Adrenal gland (tissue), 12 donors: ENCODE results near the gene DIP2C. TPM values are rescaled to one million over a fixed set of nuclear protein-coding genes. Genes with fewer than 3 reads are reported as not detected.

Experiments
- DNase-seq, 7 donors: peaks; one replicate each; pipeline ENCODE4 v3.0.0-alpha.2; 2019 to 2020
- H3K27ac ChIP-seq, 5 donors: fragments of 200-600 bp; sonication (generic) in 4 of 5; 1 replicate in 3 of 5; 2 replicates in 2 of 5; pipeline versions ENCODE4 v1.5.1 to v1.8.0; 2016 to 2020; ENCODE audit warnings: mild to moderate bottlenecking in 1 of 5
- H3K27me3 ChIP-seq: fragments of 200-600 bp; 2 replicates; pipeline ENCODE4 v1.8.0; 2021
- H3K36me3 ChIP-seq, 2 donors: fragments of 200-600 bp; replicated peaks in 1 of 2; 1 replicate in 1 of 2; 2 replicates in 1 of 2; pipeline versions ENCODE4 v1.5.1 to v1.8.0; 2018 to 2022
- H3K4me1 ChIP-seq, 2 donors: fragments of 200-600 bp; replicated peaks in 1 of 2; 1 replicate in 1 of 2; 2 replicates in 1 of 2; pipeline versions ENCODE4 v1.5.1 to v1.8.0; 2018 to 2021
- H3K4me3 ChIP-seq, 4 donors: fragments of 200-600 bp; sonication (generic) in 3 of 4; one replicate each; pipeline ENCODE4 v1.5.1; 2016 to 2018
- H3K9me3 ChIP-seq, 3 donors: fragments of 200-600 bp; sonication (generic) in 1 of 3; replicated peaks in 1 of 3; 1 replicate in 2 of 3; 2 replicates in 1 of 3; pipeline versions ENCODE4 v1.5.1 to v1.8.0; 2016 to 2021
- POLR2A ChIP-seq, 2 donors: fragments of 450-650 bp; IDR thresholded peaks; one replicate each; pipeline ENCODE4 v1.6.1; 2017; ENCODE audit warnings: antibody characterized with exemption in 2 of 2, mild to moderate bottlenecking in 2 of 2, moderate library complexity in 1 of 2
- WGBS, 4 donors: extraction: QIAGEN DNeasy Blood & Tissue Kit in 2 of 4; methylation state at CpG; one replicate each; pipeline versions ENCODE4 v1.1.5 to v1.1.7; 2013 to 2017; 5-methylcytosine and 5-hydroxymethylcytosine counted together
- intact Hi-C, 2 donors: fragments of 100-400 bp; cut with DNase I; formaldehyde crosslinking; loops; one replicate each; pipeline versions ENCODE4 v1.14.1 to v1.15.0; 2022 to 2023
- polyA plus RNA-seq, 3 donors: library from polyadenylated mRNA; stranded (reverse); fragments of 200-250 nt in 2 of 3; fragments of 350-450 nt in 1 of 3; fragmentation: Illumina TruSeq in 1 of 3; extraction: RNeasy Lipid Tissue Mini Kit (QIAGEN cat#74804) in 1 of 3; gene quantifications; one replicate each; pipeline ENCODE4 v1.2.3, GENCODE V29; 2013 to 2014
- total RNA-seq, 9 donors: library from RNA; depleted of rRNA in 4 of 9; stranded (reverse); fragments of >200 nt in 4 of 9; fragments of 120-200 nt in 1 of 9; fragmentation: NEBNext Ultra II Directional in 1 of 9; extraction: Animal tissue kit (Norgen Biotek cat#: 25700) in 1 of 9; gene quantifications; one replicate each; pipeline versions ENCODE4 v1.1.0 to v1.2.4, GENCODE V29; 2013 to 2023
- TF ChIP-seq, protein P1 (sequence below), 6 experiments: fragments of 450-650 bp in 4 of 6; fragments of 200-600 bp in 2 of 6; sonication (generic) in 1 of 6; IDR thresholded peaks; 1 replicate in 5 of 6; 2 replicates in 1 of 6; pipeline versions ENCODE4 v1.5.1 to v1.8.0; 2016 to 2021; ENCODE audit warnings: antibody characterized with exemption in 6 of 6, mild to moderate bottlenecking in 2 of 6, moderate library complexity in 1 of 6
- donor health status: healthy with polysubstance abuse.
- donor health status: Bipolar disorder and iron deficiency.
- donor health status: DM: yes; HTN: yes; CAD: no.
- donor health status: DM: no; HTN: no; CAD: no.
- donor health status: DM: no; HTN: no; CAD: no.
- donor health status: DM: yes; HTN: yes; CAD: no.

The DIP2C gene
- total and polyA plus RNA-seq, 12 donors, result 4.8 to 23.9 (median 19.7) TPM

DNA sequence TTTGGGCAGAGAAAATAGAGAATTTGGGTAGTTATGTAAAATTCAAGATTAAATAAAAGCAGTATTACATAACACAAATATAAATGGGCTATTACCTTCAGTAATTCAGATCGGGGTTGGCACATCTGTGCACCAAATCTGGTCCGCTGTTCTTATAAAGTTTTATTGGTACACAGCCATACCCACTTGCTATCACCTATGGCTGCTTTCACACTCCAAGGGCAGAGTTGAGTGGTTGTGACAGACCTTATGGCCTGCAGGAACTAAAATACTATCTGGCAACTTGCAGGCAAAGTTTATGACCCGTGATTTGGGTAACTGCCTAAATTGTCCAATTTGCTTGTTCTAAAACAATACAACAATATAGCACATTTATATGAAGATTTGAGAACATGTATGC, 249.3 kb downstream of the DIP2C start:
- intact Hi-C loops, result no loop called here
- no peak for DNase-seq
- peaks cover 0 to 6% of the 10 kb centered on the region in 2 donors for H3K36me3 ChIP-seq
- H3K27ac ChIP-seq, result no peak overlapping the region
- TF ChIP-seq, protein P1, sequence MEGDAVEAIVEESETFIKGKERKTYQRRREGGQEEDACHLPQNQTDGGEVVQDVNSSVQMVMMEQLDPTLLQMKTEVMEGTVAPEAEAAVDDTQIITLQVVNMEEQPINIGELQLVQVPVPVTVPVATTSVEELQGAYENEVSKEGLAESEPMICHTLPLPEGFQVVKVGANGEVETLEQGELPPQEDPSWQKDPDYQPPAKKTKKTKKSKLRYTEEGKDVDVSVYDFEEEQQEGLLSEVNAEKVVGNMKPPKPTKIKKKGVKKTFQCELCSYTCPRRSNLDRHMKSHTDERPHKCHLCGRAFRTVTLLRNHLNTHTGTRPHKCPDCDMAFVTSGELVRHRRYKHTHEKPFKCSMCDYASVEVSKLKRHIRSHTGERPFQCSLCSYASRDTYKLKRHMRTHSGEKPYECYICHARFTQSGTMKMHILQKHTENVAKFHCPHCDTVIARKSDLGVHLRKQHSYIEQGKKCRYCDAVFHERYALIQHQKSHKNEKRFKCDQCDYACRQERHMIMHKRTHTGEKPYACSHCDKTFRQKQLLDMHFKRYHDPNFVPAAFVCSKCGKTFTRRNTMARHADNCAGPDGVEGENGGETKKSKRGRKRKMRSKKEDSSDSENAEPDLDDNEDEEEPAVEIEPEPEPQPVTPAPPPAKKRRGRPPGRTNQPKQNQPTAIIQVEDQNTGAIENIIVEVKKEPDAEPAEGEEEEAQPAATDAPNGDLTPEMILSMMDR (IDR thresholded peaks at IDR 0.05), result no peak
- H3K27me3 ChIP-seq, result no peaks in the 10 kb centered on the region
- H3K4me1 ChIP-seq, result no peaks in the 10 kb centered on the region
- no peak overlapping the region for H3K4me3 ChIP-seq
- H3K9me3 ChIP-seq, result no peaks in the 10 kb centered on the region
- 94 to 97% (median 95%) methylated on average over 3 of the region's 3 CpGs for WGBS, 4 donors

DNA sequence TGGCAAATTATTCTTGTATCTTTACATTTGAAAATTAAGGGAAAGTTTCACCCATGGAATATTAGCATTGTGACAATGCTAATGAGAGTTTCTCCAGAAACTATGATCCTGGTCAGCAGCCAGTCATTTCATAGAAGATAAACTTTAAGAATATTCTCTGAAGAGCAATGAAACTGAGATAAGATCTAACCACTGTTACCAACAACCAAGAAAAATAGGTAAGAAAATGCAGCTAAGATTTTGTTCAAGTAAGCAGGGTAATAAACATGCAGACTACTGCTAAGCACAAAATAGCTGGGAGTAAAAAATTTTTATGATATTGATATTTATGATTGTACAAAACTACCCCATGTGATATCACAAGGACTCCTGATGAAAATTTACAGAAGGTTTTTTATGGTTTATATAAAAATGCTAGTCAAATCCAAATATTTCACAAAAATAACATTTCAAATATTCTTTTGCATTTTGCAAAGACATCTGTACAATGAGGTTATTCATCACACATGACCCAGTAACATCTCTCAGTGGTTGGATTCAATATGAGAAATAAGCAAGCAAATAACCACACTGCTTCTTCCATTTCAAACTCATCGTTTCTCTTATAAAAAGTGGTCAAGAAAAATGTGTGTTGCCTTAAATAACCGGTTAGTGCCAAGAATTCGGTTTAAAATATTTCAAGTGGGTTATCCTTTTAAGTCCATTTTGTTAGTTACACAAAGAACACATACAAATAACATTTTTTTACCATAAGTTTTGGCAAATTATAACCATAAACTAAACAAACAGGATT, 251.6 kb downstream of the DIP2C start:
- no peak for DNase-seq
- WGBS, 4 donors, result 85 to 92% (median 88%) methylated on average over 3 of the region's 3 CpGs
- H3K27ac ChIP-seq, result no peak overlapping the region
- H3K36me3 ChIP-seq, result peaks cover 0 to 6% of the 10 kb centered on the region in 2 donors
- H3K4me3 ChIP-seq, result no peak overlapping the region
- no peaks in the 10 kb centered on the region for H3K4me1 ChIP-seq
- no peaks in the 10 kb centered on the region for H3K9me3 ChIP-seq
- no peaks in the 10 kb centered on the region for H3K27me3 ChIP-seq
- TF ChIP-seq, protein P1 (IDR thresholded peaks at IDR 0.05), result no peak
- TF ChIP-seq POLR2A (IDR thresholded peaks at IDR 0.05), result no peak
- intact Hi-C loops, result no loop called here

DNA sequence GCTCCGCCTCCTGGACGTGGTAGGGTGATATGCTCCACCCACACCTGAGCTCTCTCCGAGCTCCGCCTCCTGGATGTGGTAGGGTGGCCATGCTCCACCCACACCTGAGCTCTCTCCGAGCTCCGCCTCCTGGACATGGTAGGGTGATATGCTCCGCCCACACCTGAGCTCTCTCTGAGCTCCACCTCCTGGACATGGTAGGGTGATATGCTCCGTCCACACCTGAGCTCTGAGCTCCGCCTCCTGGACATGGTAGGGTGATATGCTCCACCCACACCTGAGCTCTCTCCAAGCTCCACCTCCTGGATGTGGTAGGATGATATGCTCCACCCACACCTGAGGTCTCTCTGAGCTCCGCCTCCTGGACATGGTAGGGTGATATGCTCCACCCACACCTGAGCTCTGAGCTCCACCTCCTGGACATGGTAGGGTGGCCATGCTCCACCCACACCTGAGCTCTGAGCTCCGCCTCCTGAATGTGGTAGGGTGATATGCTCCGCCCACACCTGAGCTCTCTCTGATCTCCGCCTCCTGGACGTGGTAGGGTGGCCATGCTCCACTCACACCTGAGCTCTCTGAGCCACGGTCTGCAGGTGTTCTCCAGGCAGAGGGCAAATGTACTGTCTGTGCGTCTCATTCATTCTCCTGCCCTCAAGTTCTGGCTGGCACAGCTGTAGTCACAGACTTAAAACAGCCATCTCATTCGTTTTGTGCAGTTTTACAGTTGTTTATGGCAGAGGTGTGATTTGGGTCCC, 252.4 kb downstream of the DIP2C start:
- no peak for DNase-seq
- Histone ChIP-seq H3K4me1 (no peaks in the 10 kb centered on the region), H3K9me3 (no peaks in the 10 kb centered on the region), H3K36me3 (peaks cover 0 to 6% of the 10 kb centered on the region in 2 donors), H3K27ac (no peak overlapping the region), H3K27me3 (no peaks in the 10 kb centered on the region), H3K4me3 (no peak overlapping the region)
- TF ChIP-seq, protein P1 (IDR thresholded peaks at IDR 0.05), result no peak
- TF ChIP-seq POLR2A (IDR thresholded peaks at IDR 0.05), result no peak
- 86 to 94% (median 93%) methylated on average over 7 to 17 of the region's 17 CpGs for WGBS, 4 donors
- intact Hi-C loops, result no loop called here

DNA sequence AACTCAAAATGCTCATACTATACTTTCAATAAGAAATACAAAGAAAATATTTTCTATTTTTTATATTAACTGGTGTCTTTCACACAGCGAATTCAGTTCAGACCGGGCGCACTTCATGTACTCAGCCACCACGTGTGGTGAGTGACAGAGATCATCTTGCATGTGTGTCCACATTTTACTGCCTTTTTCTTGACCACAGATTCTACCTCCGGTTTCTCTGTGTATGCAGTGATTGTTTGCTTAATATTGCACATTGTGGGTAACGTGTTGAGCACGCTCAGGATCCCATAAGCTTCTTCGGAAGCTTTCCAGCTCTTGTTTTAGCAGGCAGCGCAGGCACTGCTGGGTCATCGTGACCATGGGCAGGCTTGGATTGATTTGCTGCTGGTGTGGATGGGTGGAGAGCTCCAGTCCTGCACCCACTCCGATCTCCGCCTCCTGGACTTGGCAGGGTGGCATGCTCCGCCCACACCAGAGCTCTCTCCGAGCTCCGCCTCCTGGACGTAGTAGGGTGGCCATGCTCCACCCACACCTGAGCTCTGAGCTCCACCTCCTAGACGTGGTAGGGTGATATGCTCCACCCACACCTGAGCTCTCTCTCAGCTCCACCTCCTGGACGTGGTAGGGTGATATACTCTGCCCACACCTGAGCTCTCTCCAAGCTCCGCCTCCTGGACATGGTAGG, 253.3 kb downstream of the DIP2C start:
- no peak for DNase-seq

More for the DNA sequence above, 253.3 kb downstream of the DIP2C start:
- H3K4me1 ChIP-seq, result no peaks in the 10 kb centered on the region
- H3K27ac ChIP-seq, result no peak overlapping the region
- H3K4me3 ChIP-seq, result no peak overlapping the region
- H3K9me3 ChIP-seq, result no peaks in the 10 kb centered on the region
- H3K27me3 ChIP-seq, result no peaks in the 10 kb centered on the region
- H3K36me3 ChIP-seq, result peaks cover 0 to 6% of the 10 kb centered on the region in 2 donors
- TF ChIP-seq, protein P1 (IDR thresholded peaks at IDR 0.05), result no peak
- TF ChIP-seq POLR2A (IDR thresholded peaks at IDR 0.05), result no peak
- intact Hi-C loops, result no loop called here
- WGBS, 4 donors, result 93 to 97% (median 97%) methylated on average over 11 to 19 of the region's 19 CpGs
